ENCODE data around the gene RRH. TPM values are rescaled to one million over a fixed set of nuclear protein-coding genes. Genes with fewer than 3 reads are reported as not detected.
A peak's percentile ranks its signal among the peaks of the same experiment; 100 is the strongest.

Gene RRH
- total and polyA plus RNA-seq, 2 of the 4 experiments (the other 2 are of a cell fraction): 0.05 TPM; not detected in 1

- in situ Hi-C loops (cut with MboI; ENCODE audit: low sequenced_read_pairs) (no loop called here), intact Hi-C loops (cut with micrococcal nuclease) (no loop called here), dilution Hi-C loops (cut with HindIII; ENCODE audit: low sequenced_read_pairs, unreplicated experiment) (no loop called here)
- no peak overlapping the region for H2BK15ac ChIP-seq (ENCODE audit: low read depth, low read length)
- H2BK20ac ChIP-seq (ENCODE audit: low read depth, low read length): no peak overlapping the region
- H4K20me1 ChIP-seq (ENCODE audit: insufficient read depth, low read length): no peaks in the 10 kb centered on the region
- H2AFZ ChIP-seq (replicated peaks; ENCODE audit: low read length, poor library complexity): no peak overlapping the region
- H3K56ac ChIP-seq (ENCODE audit: extremely low read depth, insufficient read depth, low read length): no peak overlapping the region
- no peak overlapping the region for H3K4me3 ChIP-seq (ENCODE audit: insufficient read depth, low read depth, low read length)
- no peak overlapping the region for H3K4ac ChIP-seq (ENCODE audit: low read depth, low read length)
- H3K9ac ChIP-seq (ENCODE audit: low read depth, low read length): no peak overlapping the region
- no peak overlapping the region for H3K18ac ChIP-seq (ENCODE audit: low read depth, low read length)
- no peak overlapping the region for H3K23ac ChIP-seq (ENCODE audit: low read depth, low read length)
- H4K91ac ChIP-seq (ENCODE audit: insufficient read depth, low read depth, low read length): no peak overlapping the region
- H3K4me1 ChIP-seq (ENCODE audit: control insufficient read depth, insufficient read depth, low read length): no peaks in the 10 kb centered on the region
- CTCF ChIA-PET: interaction anchor here (0.6 to 1.4 kb wide), 2 partner anchors 17 to 412 kb away, joined by 3 read pairs; no protein-coding TSS in a partner anchor
- no TSS peak for BruUV-seq (replicated peaks)
- POLR2A ChIA-PET (ENCODE audit: unreplicated experiment): no interaction called here
- no peak overlapping the region for H3K14ac ChIP-seq (replicated peaks; ENCODE audit: low read depth, low read length)
- H3K9me3 ChIP-seq (ENCODE audit: control insufficient read depth, insufficient read depth, low read length): no peaks in the 10 kb centered on the region
- no peak overlapping the region for H2BK120ac ChIP-seq (ENCODE audit: low read depth, low read length)
- H4K5ac ChIP-seq (ENCODE audit: low read depth, low read length): no peak overlapping the region
- H4K8ac ChIP-seq (ENCODE audit: low read depth in 2 of 2, low read length in 2 of 2): no peak overlapping the region
- H3K79me1 ChIP-seq (ENCODE audit: low read depth in 1 of 2, low read length in 2 of 2): no peaks in the 10 kb centered on the region
- TF ChIP-seq RCOR1 (IDR thresholded peaks at IDR 0.05; ENCODE audit: insufficient replicate concordance, low read length) (no peak), CEBPB (IDR thresholded peaks at IDR 0.05; ENCODE audit: low read depth, low read length) (peak; percentile 81), CHD1 (IDR thresholded peaks at IDR 0.05; ENCODE audit: low read depth, low read length) (no peak)
- no CpG with 5 or more reads among the region's 4 CpGs for WGBS, 2 experiments (ENCODE audit: extremely low coverage in 2 of 2, insufficient read length in 1 of 2)
- DNase-seq: no peak
- no peak overlapping the region for H3K4me2 ChIP-seq (ENCODE audit: low read depth, low read length)
- H3K36me3 ChIP-seq (ENCODE audit: control insufficient read depth, insufficient read depth, low read length): no peaks in the 10 kb centered on the region
- no peak for ATAC-seq (ENCODE audit: low read depth)
- H3K27me3 ChIP-seq (ENCODE audit: control insufficient read depth, insufficient read depth, low read length): no peaks in the 10 kb centered on the region
- no peak overlapping the region for H2AK5ac ChIP-seq (ENCODE audit: low read depth, low read length)
- no peaks in the 10 kb centered on the region for H3K9me1 ChIP-seq (ENCODE audit: insufficient read depth, low read length)
- H2AK9ac ChIP-seq (replicated peaks; ENCODE audit: low read depth, low read length, poor library complexity): no peak overlapping the region
- H2BK5ac ChIP-seq (ENCODE audit: low read depth, low read length, poor library complexity, severe bottlenecking): no peak overlapping the region
- no peak overlapping the region for H3K27ac ChIP-seq (ENCODE audit: insufficient read depth, low read length)
These were observed 6.0 kb downstream of the RRH start for GRCh38 chr4:109833756-109834155.
